ENCODE results near the gene CPNE4.

Gene CPNE4

DNA sequence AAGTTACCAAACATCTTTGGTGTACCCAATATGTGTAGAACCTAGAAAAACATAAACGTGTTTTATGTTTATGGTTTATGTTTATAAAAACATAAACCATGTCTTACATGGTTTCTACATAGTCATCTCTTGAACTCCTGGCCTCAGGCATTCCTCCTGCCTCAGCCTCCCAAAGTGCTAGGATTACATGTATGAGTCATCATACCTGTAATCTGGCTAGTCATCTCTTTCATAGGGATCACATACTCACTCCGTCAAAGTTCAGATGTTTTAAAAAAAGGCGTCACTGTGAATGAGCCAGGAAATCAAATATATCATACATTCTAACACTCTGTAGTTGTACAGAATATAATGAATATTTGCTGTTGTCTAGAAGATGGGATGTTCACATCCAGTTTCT, 178.6 kb downstream of the CPNE4 start:
- DNase-seq, result no peak

DNA sequence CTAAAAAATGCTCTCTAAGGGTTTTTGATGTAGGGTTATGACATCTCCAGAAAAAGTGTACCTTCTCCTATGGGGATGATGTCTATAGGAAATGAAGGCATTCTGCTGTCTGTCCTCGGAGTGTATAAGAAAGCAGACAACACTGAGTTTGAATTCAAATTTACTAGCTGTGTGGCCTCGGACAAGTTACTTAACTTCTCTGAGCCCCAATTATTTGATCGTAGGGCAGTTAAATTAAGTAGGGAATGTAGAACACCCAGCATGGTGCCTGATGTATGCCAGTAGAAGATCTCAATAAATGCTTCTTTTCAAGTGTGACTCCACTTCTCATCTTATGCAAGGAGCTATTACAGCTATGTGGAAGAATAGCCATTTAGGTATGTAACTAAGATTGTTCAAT, 184.6 kb downstream of the CPNE4 start:
- no peak for DNase-seq

DNA sequence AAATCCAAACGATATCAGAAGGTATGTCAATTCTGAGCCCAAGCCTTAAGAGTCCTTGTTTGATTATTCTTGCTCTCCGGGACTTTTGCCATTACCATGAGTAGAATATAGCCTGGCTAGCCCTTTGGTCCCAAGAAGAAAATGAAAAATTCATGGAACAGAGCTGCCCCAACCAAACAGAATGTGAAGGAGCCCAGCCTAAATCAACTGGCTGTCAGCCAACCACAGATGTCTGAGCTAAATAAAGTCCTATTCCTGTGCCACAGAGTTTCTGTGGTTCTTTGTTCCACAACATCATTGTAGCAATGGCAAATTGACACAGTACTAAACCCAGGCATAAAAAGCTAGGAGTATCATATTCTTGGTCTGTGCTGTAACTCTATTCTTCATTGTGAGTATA, 185.2 kb downstream of the CPNE4 start:
- no peak for DNase-seq

DNA sequence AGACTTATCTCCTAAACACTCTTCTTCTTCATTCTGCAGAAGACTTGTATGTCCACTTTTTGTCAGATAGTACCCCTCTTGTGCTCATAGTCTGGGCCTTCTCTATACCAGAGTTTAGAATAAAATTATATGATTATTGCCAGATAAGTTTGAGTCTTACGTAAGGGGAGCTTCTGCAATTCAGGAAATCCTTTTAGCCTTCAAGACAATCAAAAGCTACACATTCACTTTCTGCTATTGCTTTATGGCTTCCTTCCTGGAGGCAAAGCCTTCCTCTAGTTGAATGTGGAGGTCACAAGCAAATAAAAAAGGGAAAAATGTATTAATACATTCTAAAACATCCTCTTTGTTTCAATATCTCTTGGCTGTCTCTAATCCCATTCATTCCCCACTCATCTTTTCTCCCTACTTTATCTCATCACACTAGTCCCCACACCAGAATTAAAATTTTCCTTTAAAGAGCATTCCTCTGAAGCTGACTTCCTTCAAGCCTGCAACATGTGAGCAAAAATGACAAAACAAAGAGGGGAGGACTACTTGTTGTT, 186.8 kb downstream of the CPNE4 start:
- DNase-seq, result no peak

- DNase-seq, result no peak
These were observed 188.4 kb downstream of the CPNE4 start for GRCh38 chr3:131846296-131846924.

GRCh38 chr3:131843174-131843573, 191.6 kb downstream of the CPNE4 start:
- no peak for DNase-seq

DNA sequence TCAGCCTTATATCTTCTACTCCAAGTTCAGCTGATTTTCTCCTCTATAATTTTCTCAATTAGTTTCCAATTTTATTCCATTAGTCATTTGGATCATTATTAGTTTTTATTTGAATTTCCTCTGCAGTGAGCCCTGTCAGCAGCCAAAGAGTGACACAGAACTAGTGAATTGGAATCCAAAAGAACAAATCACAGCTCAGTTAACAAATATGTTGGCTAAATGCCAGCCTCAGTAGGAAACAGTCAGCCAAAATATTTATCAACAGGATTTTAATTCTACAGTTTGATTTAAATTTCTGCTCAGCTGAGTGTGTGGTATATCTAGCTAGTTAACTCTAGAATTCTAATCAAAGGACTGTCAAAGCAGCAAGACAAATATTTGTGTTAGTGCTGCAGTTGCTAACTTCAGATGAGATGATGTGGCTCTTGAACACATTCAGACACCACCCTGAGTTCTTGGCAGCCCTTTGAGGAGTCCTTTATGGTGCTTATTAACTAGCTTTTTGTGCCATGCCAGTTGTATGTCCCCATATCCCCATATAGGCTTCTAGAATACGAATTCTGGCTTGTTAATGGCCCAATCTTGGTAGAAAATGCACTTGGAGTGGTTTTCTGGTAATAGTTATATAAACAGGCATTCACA, 194.5 kb downstream of the CPNE4 start:
- DNase-seq, result no peak

GRCh38 chr3:131835906-131836305, 198.9 kb downstream of the CPNE4 start:
- no peak for DNase-seq

DNA sequence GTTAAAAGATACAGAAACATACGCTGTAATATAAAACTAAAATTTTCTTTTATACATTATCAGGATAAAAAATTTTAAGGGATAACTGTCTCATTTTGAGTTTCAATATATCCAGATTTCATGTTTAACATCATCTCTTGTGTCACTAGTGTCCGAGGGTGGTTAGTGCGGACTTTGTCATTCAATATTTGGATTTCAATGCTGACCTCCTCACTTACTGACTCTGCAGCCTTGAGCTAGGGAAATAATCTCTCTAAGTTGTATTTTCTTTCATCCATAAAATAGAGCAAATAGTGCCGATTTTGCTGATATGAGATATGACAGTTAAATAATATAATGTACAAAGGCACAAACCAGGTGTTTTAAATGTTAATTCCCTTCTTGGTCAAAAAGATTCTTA, 203.2 kb downstream of the CPNE4 start:
- no peak for DNase-seq

DNA sequence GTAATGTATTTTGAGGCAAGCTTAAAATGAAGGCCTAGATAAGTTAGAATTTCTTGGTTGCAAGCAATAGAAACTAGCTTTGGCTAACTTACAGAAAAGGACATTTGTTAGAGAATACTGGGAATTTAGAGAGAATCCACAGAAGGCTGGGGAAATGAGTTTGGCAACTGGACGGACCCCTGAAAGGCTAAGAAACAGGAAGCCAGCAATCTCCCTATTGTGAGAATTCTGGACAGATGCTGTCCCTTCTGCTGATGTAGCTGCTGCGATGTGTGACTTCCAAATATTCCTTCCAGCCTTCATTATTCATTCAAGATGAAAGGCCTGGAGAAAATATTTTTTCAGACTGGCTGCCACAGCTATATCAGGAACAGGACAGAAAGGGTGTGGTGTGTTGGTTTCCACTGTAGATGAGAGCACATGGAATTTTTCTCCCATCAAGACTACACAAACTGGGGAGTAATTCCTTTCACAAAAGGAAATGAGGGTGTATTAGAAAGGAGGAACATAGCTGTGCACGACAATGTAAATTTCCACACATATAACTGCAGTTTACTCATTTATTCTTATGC, 213.5 kb downstream of the CPNE4 start:
- DNase-seq, result no peak

DNA sequence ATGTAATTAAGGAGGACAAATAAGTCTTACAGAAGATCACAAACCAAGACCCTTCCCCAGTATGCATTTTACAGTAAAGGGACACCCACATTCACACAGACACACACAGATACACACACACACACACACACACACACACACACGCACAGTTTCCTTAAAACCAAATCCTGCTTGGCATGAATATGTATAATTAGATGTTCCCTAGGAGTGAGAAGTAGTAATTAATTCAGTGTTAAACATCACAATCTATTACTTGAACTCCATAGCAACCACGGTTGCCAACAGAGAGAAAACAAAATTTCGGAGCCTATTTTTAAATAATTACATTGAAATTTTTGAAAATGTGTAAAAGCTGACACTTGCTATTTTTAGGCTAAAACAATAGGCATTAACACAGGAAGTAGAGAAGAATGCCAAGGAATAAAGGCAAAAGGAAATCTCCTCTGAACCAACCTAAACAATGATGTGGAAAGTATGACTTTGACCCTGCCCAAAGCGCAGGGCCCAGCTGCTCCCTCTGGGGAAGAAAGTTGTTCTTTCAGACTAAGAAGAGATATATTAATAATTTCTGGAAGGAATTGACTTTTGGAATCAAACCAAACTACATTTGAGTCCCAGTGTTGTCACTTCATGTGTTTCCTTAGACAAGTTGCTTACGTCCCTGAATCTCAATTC, 215.3 kb downstream of the CPNE4 start:
- DNase-seq, result no peak

- no peak for DNase-seq
These were observed 222.4 kb downstream of the CPNE4 start for GRCh38 chr3:131812433-131812832.

DNA sequence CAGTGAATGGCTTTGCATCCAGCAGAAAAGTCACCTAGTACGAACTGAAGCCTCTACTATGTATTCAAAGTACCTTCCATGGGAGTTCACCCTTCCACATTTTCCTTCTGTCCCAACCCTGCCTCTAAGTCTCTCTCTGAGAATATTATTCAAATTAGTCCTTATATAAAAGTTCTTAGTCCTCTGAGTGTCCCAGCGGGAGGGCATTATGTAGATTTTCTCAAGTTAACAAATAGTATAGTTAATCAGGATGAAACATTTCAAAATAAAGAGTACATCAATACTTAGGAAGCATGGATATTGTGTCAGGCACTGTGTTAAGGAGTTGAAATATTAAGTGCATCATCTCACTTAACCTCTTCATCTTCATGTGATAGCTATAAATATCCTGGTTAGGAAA, 223.3 kb downstream of the CPNE4 start:
- DNase-seq, result no peak

DNA sequence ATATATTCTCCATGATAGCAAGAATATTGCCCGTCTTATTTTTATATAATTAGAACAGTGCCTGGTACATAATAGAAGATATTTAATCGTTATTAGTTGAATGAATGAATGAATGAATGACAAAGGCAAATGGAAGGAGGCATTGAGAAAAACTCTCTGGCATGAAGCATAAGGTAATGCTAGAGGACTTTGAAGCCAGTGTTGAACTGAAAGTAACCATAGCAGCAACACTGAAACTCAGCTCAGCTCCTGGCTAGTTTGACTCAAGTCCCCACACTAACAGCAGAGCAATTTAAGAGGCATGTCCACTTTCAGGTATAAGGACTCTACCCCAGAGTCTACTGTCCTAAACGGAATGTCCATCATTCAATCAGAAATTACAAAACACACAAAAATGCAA, 227.0 kb downstream of the CPNE4 start:
- DNase-seq, result no peak

DNA sequence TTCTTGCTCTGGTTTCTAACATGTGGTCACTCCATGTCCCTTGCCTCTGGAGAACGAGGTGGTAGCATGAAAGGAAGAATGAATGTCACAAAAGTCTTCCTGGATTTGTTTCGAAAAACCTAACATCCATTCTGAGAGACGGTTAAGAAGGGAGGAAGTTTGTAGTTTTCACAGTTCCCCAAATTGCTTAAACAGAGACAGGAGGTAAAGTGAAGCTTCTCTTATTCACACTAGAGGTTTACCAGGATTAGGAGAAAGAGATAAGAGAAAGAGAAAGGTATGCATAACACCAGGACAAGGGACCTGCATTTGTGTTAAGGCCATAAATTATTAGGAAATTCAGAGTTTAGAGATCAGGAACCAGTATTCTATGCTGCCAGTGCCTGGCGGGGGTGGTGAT, 228.1 kb downstream of the CPNE4 start:
- DNase-seq, result no peak

DNA sequence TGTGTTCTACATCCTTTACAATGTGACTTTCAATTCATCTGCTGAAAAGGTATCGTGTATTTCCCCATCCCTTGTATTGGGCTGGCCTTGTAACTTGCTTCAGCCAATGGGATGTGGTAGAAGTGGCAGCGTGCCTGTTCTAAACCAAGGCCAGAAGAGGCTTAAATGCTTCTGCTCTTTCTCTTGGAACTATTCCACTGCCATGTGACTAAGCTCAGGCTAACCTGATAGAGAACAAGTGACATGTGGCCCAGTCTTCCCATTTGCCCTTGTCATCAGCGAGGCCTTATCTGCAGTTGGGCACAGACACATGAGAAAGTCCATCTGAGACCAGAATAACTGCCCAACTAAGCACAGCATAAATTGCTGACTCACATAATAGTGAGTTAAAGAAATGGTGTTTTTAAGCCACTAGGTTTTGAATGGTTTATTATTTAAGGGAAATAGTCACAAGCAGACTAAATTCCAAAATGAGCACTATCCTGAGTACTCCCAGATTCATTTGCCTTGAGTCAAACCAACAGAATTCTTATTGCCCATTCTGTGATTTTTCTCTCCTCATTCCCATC, 230.2 kb downstream of the CPNE4 start:
- DNase-seq, result no peak

- no peak for DNase-seq
These were observed 231.7 kb downstream of the CPNE4 start for GRCh38 chr3:131803113-131803512.

GRCh38 chr3:131802029-131802428, 232.8 kb downstream of the CPNE4 start:
- no peak for DNase-seq

- DNase-seq, result no peak
These were observed 233.2 kb downstream of the CPNE4 start for GRCh38 chr3:131801566-131801965.

DNA sequence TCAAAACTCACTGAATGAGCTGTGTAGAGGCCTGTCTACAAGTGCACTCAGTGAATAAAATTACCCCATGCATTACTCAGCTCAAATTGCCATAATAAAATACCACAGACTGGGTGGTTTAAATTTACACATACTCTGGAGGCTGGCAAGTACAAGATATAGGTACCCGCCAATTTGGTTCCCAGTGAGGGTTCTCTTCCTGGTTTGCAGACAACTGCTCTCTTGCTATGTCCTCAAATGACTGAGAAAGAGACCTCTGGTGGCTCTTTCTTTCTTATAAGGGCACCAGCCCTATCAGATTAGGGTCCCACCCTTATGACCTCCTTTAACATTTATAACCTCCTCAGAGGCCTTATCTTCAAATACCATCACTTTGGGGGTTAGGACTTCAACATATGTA, 237.0 kb downstream of the CPNE4 start:
- no peak for DNase-seq

- no peak for DNase-seq
These were observed 238.1 kb downstream of the CPNE4 start for GRCh38 chr3:131796558-131797198.

- no peak for DNase-seq
These were observed 238.7 kb downstream of the CPNE4 start for GRCh38 chr3:131796111-131796510.
